HuH-7 (cell line): ENCODE data around the gene TRPM1.

Experiments used
- DNase-seq: peaks from one replicate; pipeline ENCODE4 v3.0.0; 2011; ENCODE audit warnings: low spot score

Gene TRPM1

DNA sequence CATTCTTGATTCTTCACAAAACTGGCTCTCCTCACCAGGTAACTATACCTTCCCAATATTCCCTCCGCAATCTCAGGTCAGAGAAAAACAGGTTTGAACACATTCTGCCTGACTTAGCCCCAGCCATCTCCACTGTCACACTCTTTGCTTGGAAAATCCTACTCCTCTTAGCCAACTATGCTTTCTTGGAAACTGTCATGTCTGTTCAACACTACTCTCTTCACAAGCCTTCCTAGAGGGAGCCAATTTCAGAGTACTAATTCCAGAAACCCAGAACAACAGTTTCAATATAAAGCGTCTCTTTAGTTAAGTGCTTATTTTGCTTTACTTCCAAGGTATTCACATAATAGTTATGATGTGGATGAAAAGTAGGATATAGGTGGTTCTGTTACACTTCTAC, 131.8 kb downstream of the TRPM1 start:
- DNase-seq = no peak

DNA sequence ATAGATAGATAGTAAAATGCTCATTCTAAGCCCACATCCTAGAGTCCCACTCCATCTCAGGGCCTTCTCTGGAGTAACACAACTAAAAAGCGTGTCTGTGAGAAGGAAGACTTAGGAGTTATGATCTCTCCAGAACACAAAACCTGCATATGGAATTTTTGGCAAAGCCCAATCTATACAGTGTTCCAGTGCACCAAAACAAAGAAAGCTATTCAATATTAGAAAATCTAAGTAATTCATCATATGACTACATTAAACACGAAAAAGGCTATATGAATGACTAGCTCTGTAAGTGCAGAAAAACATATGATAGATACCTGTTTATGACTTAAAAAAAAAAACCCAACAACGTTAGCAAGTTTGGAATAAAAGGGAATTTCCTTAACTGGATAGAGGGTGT, 137.8 kb downstream of the TRPM1 start:
- no peak for DNase-seq

DNA sequence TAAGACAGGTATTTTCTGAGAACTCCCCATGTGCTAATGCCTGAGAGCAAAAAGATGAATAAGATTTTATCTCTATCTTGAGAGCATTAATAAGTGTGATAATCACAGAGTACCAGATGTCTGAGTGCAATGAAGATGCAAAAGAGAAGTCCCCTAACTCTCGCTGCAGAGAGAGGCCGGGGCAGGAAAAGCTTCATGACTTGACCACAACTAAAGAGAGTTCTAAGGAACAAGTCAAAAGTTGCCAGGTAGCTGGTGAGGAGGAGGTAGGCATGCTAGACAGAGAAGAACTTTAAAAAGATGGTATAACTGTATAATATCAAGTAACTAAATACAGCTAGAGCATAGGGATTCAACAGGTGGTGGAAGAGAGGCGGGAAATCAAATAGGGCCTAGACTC, 138.9 kb downstream of the TRPM1 start:
- DNase-seq = no peak

DNA sequence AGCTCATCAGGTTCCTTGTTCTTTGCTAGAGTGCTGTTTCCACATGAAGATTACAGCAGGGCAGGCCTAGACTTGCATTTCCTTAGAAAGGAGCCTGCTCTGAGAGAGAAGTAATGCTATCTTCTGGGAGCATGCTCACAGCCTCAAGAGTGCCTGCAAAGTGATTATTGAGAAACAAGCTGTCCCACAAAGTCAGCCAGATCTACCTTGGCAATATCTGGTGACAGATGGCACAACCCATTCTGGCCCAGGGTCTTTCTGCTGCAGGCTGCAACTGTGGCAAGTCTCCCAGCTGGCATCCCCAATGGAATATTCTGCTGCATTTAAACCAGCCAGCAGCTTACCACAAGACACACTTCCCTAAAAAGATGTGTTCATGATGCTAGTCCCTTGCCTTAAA, 139.4 kb downstream of the TRPM1 start:
- no peak for DNase-seq

DNA sequence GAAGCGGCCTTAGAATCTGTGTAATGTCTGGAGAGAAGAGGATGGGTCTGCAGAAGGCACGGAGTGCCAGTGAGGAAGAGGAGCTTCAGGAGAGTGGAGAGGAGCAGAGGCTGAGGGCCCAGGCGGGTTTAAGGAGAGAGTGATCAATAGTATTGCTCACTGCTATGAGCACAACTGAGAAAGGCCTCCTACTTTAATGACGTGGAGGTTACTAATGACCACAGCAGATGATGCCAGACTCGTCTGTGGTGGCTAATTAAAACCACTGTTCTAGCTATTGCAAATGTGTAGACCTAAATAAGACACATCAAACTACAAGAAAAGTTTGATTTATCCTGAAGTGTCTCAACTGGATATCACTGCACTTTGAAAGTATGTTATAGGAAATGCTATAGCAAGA, 143.3 kb downstream of the TRPM1 start:
- no peak for DNase-seq

DNA sequence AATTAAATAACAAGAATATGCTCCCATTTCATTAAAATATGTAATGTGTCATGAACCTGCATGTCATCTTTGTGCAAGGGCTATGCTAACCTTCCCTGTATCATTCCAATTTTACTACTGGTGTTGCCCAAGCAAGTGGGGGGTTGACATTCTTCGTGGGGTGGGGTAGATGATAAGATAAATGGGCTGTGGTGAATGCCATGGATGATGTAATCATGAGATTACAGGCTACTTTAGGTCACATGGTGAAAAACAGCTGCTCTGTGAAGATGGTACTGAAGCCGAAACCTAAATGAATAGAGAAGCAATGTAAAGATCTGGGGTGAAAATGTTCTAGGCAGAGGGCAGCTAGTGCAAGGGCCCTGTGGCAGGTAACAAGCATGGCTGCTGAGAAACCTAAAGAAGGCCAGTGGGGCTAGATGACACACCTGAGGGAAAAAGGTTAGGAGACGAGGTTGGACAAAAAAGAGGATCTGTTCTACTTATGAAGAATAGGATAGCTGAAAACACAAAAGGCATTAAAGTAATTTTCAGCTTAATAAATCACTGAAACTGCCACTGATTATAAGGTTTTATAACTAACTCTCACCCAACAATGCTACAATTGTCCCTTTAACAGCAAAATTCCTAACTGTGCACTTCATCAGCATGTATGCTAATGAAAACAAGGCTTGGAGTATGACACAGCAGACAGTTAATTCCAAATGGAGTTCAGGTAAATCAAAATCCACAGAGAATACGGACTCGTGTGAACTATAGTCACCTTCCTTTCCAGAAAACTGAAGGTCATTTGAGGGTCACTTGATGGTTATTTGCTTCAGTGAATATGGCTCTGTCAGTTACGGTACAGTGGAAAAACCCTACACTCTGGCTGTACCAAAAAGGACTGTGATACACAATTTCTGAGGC, 145.1 kb downstream of the TRPM1 start:
- DNase-seq = no peak

DNA sequence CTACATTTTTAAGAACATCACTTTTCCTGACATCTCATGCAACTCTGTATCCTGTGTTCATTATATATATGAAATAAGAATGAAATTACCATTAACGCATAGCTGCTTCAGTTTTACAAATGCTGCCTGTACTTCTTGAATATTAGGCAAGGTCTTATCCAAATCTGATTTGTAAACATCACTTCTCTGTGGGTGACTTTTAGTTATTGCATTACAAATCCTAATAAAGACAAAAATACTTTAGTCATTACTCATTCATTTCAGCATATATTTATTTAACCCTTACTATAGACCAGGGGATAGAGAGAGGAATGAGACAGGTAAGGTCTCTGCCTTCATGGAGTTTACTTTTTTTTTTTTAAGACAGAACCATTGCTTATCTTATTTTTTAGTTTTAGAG, 146.9 kb downstream of the TRPM1 start:
- DNase-seq = no peak

DNA sequence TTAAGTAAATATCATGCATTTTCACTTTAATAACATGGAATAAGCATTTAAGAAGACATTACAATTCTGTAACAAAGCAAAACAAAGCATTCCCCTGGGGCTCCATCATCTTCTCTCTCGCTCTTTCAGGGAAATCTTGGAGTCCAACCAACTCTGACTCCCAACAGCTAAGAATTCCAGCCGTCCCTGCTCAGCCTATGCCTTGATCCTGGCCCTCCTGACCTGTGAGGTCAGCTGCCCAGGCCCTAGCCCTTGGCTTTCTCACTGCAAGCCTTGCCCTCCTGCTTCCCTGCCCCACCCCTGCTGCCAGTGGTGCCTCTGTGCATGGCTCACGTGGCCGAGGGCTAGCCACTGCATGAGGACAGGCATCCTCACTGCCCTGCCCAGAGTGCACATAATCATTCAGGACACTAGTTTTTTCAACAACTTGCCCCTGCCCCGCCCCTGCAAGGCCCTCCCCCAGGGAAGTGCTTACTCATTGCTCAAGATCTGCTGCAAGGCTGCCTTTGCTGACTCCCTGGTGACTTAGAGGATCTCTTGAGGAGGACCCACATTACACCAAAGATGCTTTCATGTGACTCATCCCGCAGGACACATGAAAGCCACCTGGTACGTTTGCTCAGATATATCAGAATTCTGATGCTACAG, 147.7 kb downstream of the TRPM1 start:
- DNase-seq = no peak

DNA sequence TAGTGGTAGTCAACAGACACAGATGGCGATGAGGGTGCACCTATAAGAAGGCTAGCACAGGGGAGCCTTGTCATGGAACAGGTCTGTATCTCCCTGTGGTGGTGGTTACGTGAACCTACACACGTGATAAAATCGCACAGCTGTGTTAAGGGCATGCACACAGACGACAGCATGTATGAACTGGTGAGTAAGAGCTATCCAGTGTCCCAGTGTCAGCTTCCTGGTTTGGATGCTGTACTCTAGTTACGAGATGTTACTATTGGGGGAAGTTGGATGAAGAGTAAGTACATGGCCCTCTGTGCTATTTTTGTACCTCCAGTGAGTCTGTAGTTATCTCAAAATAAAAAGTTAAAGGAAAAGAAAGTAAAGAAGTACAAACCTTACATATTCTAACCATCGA, 148.3 kb downstream of the TRPM1 start:
- no peak for DNase-seq
